Uterus (tissue), 2 donors: ENCODE data around the gene CATSPERZ.

Source experiments
- POLR2A ChIP-seq, 2 donors: fragments of 450-650 bp; IDR thresholded peaks; one replicate each; pipeline ENCODE4 v1.6.1; 2016; ENCODE audit warnings: antibody characterized with exemption in 2 of 2, mild to moderate bottlenecking in 1 of 2, moderate library complexity in 1 of 2
- TF ChIP-seq, protein P1 (sequence below), 4 experiments: fragments of 200-600 bp in 2 of 4; fragments of 450-650 bp in 2 of 4; sonication (generic) in 2 of 4; IDR thresholded peaks; one replicate each; pipeline ENCODE4 v1.5.1; 2016 to 2019; ENCODE audit warnings: antibody characterized with exemption in 4 of 4, mild to moderate bottlenecking in 2 of 4, moderate library complexity in 1 of 4

GRCh38 chr11:64349025-64349387 is 48.8 kb downstream of the CATSPERZ start:
- TF ChIP-seq, protein P1, sequence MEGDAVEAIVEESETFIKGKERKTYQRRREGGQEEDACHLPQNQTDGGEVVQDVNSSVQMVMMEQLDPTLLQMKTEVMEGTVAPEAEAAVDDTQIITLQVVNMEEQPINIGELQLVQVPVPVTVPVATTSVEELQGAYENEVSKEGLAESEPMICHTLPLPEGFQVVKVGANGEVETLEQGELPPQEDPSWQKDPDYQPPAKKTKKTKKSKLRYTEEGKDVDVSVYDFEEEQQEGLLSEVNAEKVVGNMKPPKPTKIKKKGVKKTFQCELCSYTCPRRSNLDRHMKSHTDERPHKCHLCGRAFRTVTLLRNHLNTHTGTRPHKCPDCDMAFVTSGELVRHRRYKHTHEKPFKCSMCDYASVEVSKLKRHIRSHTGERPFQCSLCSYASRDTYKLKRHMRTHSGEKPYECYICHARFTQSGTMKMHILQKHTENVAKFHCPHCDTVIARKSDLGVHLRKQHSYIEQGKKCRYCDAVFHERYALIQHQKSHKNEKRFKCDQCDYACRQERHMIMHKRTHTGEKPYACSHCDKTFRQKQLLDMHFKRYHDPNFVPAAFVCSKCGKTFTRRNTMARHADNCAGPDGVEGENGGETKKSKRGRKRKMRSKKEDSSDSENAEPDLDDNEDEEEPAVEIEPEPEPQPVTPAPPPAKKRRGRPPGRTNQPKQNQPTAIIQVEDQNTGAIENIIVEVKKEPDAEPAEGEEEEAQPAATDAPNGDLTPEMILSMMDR (IDR thresholded peaks at IDR 0.05), result no peak
- TF ChIP-seq POLR2A (IDR thresholded peaks at IDR 0.05), result no peak
